Tibial nerve (tissue), 4 donors: ENCODE data around the gene CDK19. TPM values are rescaled to one million over a fixed set of nuclear protein-coding genes. Genes with fewer than 3 reads are reported as not detected.
"Not testable (repeated sequence)": the region's sequence is repeated elsewhere in the genome, so short reads cannot be mapped to it uniquely, and the experiment has no call there.

ENCODE experiments used
- DNase-seq, 2 donors: peaks; one replicate each; pipeline ENCODE4 v3.0.0-alpha.2; 2019; ENCODE audit warnings: low spot score in 2 of 2
- H3K27ac ChIP-seq, 4 donors: fragments of 200-600 bp; sonication (generic) in 3 of 4; one replicate each; pipeline ENCODE4 v1.5.1; 2017 to 2019; ENCODE audit warnings: mild to moderate bottlenecking in 1 of 4
- H3K27me3 ChIP-seq, 2 donors: fragments of 200-600 bp; sonication (generic) in 1 of 2; one replicate each; pipeline versions ENCODE4 v1.5.1 to v1.6.0; 2017 to 2019
- H3K36me3 ChIP-seq, 3 donors: fragments of 200-600 bp; sonication (generic); one replicate each; pipeline ENCODE4 v1.5.1; 2018 to 2019
- H3K4me1 ChIP-seq, 4 donors: fragments of 200-600 bp; sonication (generic) in 3 of 4; one replicate each; pipeline ENCODE4 v1.5.1; 2017 to 2019
- H3K4me3 ChIP-seq, 4 donors: fragments of 200-600 bp; sonication (generic) in 3 of 4; one replicate each; pipeline ENCODE4 v1.5.1; 2017 to 2019; ENCODE audit warnings: mild to moderate bottlenecking in 1 of 4, moderate library complexity in 1 of 4
- H3K9me3 ChIP-seq, 4 donors: fragments of 200-600 bp; sonication (generic) in 3 of 4; one replicate each; pipeline ENCODE4 v1.5.1; 2017 to 2019
- EP300 ChIP-seq, 2 donors: sonication (generic); formaldehyde crosslinking; IDR thresholded peaks; one replicate each; pipeline ENCODE4 v1.6.1; 2017; ENCODE audit warnings: antibody characterized with exemption in 2 of 2, mild to moderate bottlenecking in 1 of 2
- POLR2A ChIP-seq, 2 donors: fragments of 450-650 bp; IDR thresholded peaks; one replicate each; pipeline ENCODE4 v1.6.1; 2017; ENCODE audit warnings: antibody characterized with exemption in 2 of 2, mild to moderate bottlenecking in 2 of 2, moderate library complexity in 2 of 2
- WGBS, 2 donors: methylation state at CpG; one replicate each; pipeline ENCODE4 v1.1.5; 2018; 5-methylcytosine and 5-hydroxymethylcytosine counted together
- total RNA-seq, 4 donors: library from RNA; depleted of rRNA; stranded (reverse); fragments of >200 nt; gene quantifications; one replicate each; pipeline ENCODE4 v1.1.0, GENCODE V29; 2016
- TF ChIP-seq, protein P1 (sequence below), 5 experiments: fragments of 200-600 bp in 3 of 5; fragments of 450-650 bp in 2 of 5; sonication (generic) in 3 of 5; IDR thresholded peaks; one replicate each; pipeline ENCODE4 v1.5.1; 2016 to 2019; ENCODE audit warnings: antibody characterized with exemption in 5 of 5, mild to moderate bottlenecking in 3 of 5, moderate library complexity in 2 of 5

CDK19 gene
- total RNA-seq, 4 donors from 2014 or later = 18.6 to 29.3 (median 24.3) TPM

DNA sequence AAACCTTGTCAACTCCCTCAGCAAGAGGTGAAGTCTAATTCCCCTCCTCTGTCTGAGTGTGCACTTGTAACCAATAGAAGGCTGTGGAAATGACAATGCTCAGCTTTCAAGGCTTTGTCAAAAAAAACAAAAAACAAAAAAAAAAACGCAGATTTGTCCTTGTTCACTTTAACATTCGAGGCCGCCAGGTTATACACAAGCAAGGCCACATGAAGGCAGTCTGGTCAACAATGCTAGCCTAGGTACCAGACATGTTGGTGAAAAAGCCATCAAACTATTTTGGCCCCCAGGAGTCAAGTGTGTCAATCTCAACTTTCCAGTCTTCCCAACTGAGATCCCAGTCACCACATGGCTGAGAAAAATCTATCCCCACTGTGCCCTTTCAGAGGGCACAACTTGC lies 92.3 kb downstream of the CDK19 start:
- H3K4me1 ChIP-seq = peaks cover 0 to 4% (median 0%) of the 10 kb centered on the region in 4 donors
- no peak for TF ChIP-seq EP300 (IDR thresholded peaks at IDR 0.05)
- TF ChIP-seq, protein P1, sequence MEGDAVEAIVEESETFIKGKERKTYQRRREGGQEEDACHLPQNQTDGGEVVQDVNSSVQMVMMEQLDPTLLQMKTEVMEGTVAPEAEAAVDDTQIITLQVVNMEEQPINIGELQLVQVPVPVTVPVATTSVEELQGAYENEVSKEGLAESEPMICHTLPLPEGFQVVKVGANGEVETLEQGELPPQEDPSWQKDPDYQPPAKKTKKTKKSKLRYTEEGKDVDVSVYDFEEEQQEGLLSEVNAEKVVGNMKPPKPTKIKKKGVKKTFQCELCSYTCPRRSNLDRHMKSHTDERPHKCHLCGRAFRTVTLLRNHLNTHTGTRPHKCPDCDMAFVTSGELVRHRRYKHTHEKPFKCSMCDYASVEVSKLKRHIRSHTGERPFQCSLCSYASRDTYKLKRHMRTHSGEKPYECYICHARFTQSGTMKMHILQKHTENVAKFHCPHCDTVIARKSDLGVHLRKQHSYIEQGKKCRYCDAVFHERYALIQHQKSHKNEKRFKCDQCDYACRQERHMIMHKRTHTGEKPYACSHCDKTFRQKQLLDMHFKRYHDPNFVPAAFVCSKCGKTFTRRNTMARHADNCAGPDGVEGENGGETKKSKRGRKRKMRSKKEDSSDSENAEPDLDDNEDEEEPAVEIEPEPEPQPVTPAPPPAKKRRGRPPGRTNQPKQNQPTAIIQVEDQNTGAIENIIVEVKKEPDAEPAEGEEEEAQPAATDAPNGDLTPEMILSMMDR (IDR thresholded peaks at IDR 0.05) = no peak
- no peak for TF ChIP-seq POLR2A (IDR thresholded peaks at IDR 0.05)
- H3K9me3 ChIP-seq = no peaks in the 10 kb centered on the region
- H3K36me3 ChIP-seq = peaks cover 0 to 5% (median 0%) of the 10 kb centered on the region in 3 donors
- DNase-seq = no peak
- H3K27ac ChIP-seq = no peak overlapping the region
- no peaks in the 10 kb centered on the region for H3K27me3 ChIP-seq
- H3K4me3 ChIP-seq = no peak overlapping the region
- WGBS, 2 donors = 87 to 94% methylated on average over 3 of the region's 3 CpGs

DNA sequence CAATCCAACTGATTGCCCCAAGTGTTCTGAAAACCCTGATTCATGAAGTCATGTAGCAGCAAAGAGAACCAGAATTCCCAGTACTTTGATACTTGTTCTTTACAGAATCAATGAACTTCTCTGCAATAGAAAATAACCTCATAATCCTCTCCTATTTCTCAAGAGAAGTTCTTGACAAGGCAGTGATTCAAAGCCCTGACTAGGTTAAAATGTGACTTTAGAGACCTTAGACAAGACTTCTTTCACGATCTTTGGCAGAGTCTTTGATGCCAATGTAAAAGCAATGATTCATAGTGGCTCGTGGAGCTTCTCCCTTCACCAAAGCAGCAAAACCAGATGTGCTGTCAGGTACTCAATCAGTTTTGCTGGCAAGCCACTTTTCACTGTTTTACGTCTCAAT lies 95.2 kb downstream of the CDK19 start:
- H3K9me3 ChIP-seq = no peaks in the 10 kb centered on the region
- H3K4me3 ChIP-seq = no peak overlapping the region
- H3K27me3 ChIP-seq = no peaks in the 10 kb centered on the region
- TF ChIP-seq POLR2A (IDR thresholded peaks at IDR 0.05) = no peak
- TF ChIP-seq, protein P1 (IDR thresholded peaks at IDR 0.05) = no peak
- no peak for TF ChIP-seq EP300 (IDR thresholded peaks at IDR 0.05)
- no peak for DNase-seq
- H3K27ac ChIP-seq = peak overlapping the region in 1 of 4 donors; percentile 1
- WGBS, 2 donors = 57 to 67% methylated on average over 3 of the region's 3 CpGs
- H3K4me1 ChIP-seq = no peaks in the 10 kb centered on the region
- peaks cover 0 to 5% (median 0%) of the 10 kb centered on the region in 3 donors for H3K36me3 ChIP-seq

DNA sequence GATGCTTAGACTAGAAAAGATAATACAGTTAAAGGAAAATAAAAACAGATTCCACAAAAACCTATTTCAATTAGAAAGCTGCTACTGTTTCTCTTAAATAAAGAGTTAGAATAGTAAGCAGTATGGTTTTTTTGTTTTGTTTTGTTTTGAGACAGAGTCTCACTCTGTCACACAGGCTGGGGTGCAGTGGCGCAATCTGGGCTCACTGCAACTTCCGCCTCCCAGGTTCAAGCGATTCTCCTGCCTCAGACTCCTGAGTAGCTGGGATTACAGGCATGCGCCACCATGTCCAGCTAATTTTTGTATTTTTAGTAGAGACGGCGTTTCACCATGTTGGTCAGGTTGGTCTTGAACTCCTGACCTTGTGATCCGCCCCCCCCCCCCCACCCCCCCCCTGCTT lies 95.7 kb downstream of the CDK19 start:
- not testable (repeated sequence) for H3K4me1 ChIP-seq, H3K27me3 ChIP-seq, H3K36me3 ChIP-seq, H3K4me3 ChIP-seq, DNase-seq, H3K9me3 ChIP-seq
- WGBS, 2 donors = 91 to 95% methylated on average over 6 to 7 of the region's 7 CpGs
- H3K27ac ChIP-seq = peak overlapping the region in 1 of 4 donors; percentile 1

DNA sequence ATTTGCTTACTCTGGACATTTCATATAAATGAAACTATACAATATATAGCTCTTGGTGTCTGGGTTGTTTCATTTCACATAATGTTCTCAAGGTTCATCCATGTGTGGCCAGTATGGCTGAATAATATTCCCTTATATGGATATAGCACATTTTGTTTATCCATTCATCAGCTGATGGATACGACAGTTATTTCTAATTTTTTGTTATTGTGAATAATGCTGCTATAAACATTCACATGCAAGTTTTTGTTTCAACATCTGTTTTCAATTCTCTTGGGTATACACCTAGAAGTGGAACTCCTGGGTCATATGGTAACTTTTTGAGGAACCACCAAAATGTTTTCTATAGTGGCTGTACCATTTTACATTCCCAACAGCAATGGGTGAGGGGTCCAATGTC lies 101.1 kb downstream of the CDK19 start:
- no peaks in the 10 kb centered on the region for H3K27me3 ChIP-seq
- H3K4me1 ChIP-seq = peaks cover 0 to 6% (median 0%) of the 10 kb centered on the region in 4 donors
- H3K4me3 ChIP-seq = no peak overlapping the region
- TF ChIP-seq EP300 (IDR thresholded peaks at IDR 0.05) (no peak), POLR2A (IDR thresholded peaks at IDR 0.05) (no peak)
- TF ChIP-seq, protein P1 (IDR thresholded peaks at IDR 0.05) = no peak
- no peaks in the 10 kb centered on the region for H3K36me3 ChIP-seq
- H3K27ac ChIP-seq = no peak overlapping the region
- no peaks in the 10 kb centered on the region for H3K9me3 ChIP-seq
- no peak for DNase-seq
- WGBS, 2 donors = 79 to 95% methylated on average over 1 of the region's 1 CpG

DNA sequence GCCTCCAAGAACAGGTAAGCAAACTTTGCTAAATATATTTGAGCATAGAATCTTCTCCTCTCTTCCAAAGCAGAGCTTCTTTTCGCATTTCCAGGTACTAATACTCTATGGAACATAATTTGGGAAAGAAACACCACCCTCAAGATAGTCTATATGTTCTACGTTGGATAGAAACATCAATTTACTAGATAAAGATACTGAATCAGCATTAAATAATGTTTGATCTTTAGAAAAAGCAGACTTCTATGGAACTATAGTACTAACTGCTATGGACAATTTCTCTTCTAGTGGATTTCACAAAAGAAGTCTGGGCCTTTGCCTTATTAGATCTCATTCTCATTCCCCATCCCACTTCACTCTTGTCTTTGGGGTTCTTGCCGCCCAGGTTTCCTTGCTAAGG lies 103.0 kb downstream of the CDK19 start:
- WGBS, 2 donors = 94 to 97% methylated on average over 3 of the region's 3 CpGs
- DNase-seq = no peak
- H3K9me3 ChIP-seq = no peaks in the 10 kb centered on the region
- no peaks in the 10 kb centered on the region for H3K36me3 ChIP-seq
- no peak overlapping the region for H3K4me3 ChIP-seq
- TF ChIP-seq EP300 (IDR thresholded peaks at IDR 0.05) (no peak), POLR2A (IDR thresholded peaks at IDR 0.05) (no peak)
- TF ChIP-seq, protein P1 (IDR thresholded peaks at IDR 0.05) = no peak
- no peaks in the 10 kb centered on the region for H3K27me3 ChIP-seq
- no peak overlapping the region for H3K27ac ChIP-seq
- peaks cover 0 to 6% (median 0%) of the 10 kb centered on the region in 4 donors for H3K4me1 ChIP-seq

DNA sequence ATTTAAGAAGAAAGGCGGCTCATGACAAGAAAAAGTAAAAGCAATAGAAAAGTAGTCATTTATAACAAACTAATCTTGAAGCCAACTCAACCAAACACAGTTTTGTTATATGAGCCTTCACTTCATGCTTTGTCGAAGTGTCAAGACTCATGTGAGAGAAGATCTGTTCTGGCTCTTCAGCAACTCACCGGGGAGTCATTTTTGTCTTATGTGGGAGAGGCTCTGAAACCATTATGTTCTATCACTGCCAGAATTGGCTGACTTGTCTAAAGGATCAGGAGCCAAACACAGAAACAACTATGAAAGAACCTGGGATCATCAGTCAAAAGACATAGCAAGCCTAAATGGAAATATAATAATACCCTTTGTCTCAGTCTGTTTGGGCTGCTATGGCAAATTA lies 105.2 kb downstream of the CDK19 start:
- no peak for DNase-seq
- no peak for TF ChIP-seq EP300 (IDR thresholded peaks at IDR 0.05)
- TF ChIP-seq POLR2A (IDR thresholded peaks at IDR 0.05) = no peak
- TF ChIP-seq, protein P1 (IDR thresholded peaks at IDR 0.05) = no peak
- no peaks in the 10 kb centered on the region for H3K36me3 ChIP-seq
- no peaks in the 10 kb centered on the region for H3K9me3 ChIP-seq
- no peaks in the 10 kb centered on the region for H3K27me3 ChIP-seq
- peaks cover 0 to 6% (median 0%) of the 10 kb centered on the region in 4 donors for H3K4me1 ChIP-seq
- H3K4me3 ChIP-seq = no peak overlapping the region
- WGBS, 2 donors = 75 to 81% methylated on average over 3 of the region's 3 CpGs
- H3K27ac ChIP-seq = no peak overlapping the region
